IMR-90 (cell line): ENCODE data around the gene ZBTB48. TPM values are rescaled to one million over a fixed set of nuclear protein-coding genes. Genes with fewer than 3 reads are reported as not detected.
A peak's percentile ranks its signal among the peaks of the same experiment; 100 is the strongest.

Experiments used
- ATAC-seq: fragments of 200-7000 bp; cut with Tn5 transposase; 2 replicates; pipeline ENCODE4 v1.9.1; 2020; ENCODE audit warnings: low read depth, mild to moderate bottlenecking, moderate library complexity
- BruUV-seq: library from RNA; stranded (reverse); fragments of 400-500 nt; replicated peaks from 2 replicates; lab custom pipeline; 2021; lab: Mats Ljungman, UMichigan
- CTCF ChIA-PET: fragments of 300-600 bp; formaldehyde crosslinking; extraction: SDS; loops from one replicate; lab custom pipeline; 2021; ENCODE audit warnings: antibody characterized with exemption; lab: Yijun Ruan, JAX
- POLR2A ChIA-PET: fragments of 300-600 bp; sonication (Branson Sonifier 250); formaldehyde crosslinking; loops from one replicate; lab custom pipeline; 2022; ENCODE audit warnings: antibody characterized with exemption; ENCODE audit not compliant: unreplicated experiment; lab: Charles Lee
- DNase-seq: peaks from one replicate; pipeline ENCODE4 v3.0.0; 2013
- H2AFZ ChIP-seq: replicated peaks from 2 replicates; pipeline ENCODE3; 2013; ENCODE audit warnings: low read length, mild to moderate bottlenecking; ENCODE audit not compliant: poor library complexity
- H2AK5ac ChIP-seq: 2 replicates; pipeline ENCODE4 v1.6.1; 2013; ENCODE audit warnings: low read depth, low read length, inconsistent platforms
- H2AK9ac ChIP-seq: replicated peaks from 2 replicates; pipeline ENCODE3; 2013; ENCODE audit warnings: mild to moderate bottlenecking, low read depth, low read length, moderate library complexity; ENCODE audit not compliant: poor library complexity
- H2BK120ac ChIP-seq: 2 replicates; pipeline ENCODE4 v1.6.1; 2013; ENCODE audit warnings: low read depth, low read length, inconsistent platforms
- H2BK15ac ChIP-seq: 3 replicates; pipeline ENCODE4 v1.6.1; 2013; ENCODE audit warnings: low read depth, low read length, inconsistent platforms
- H2BK20ac ChIP-seq: 2 replicates; pipeline ENCODE4 v1.6.1; 2013; ENCODE audit warnings: low read depth, mild to moderate bottlenecking, inconsistent platforms, low read length, moderate library complexity
- H2BK5ac ChIP-seq: 2 replicates; pipeline ENCODE4 v1.6.1; 2013; ENCODE audit warnings: mild to moderate bottlenecking, low read depth, low read length, inconsistent platforms; ENCODE audit not compliant: poor library complexity, severe bottlenecking
- H3K14ac ChIP-seq: replicated peaks from 2 replicates; pipeline ENCODE4 v1.6.1; 2013; ENCODE audit warnings: low read depth, low read length, inconsistent platforms
- H3K18ac ChIP-seq: 2 replicates; pipeline ENCODE4 v1.6.1; 2013; ENCODE audit warnings: low read depth, low read length, control low read depth
- H3K23ac ChIP-seq: 2 replicates; pipeline ENCODE4 v1.6.1; 2013; ENCODE audit warnings: low read depth, low read length, inconsistent platforms
- H3K27ac ChIP-seq: 2 replicates; pipeline ENCODE4 v1.5.1; 2013; ENCODE audit warnings: mild to moderate bottlenecking, control low read depth, low read length; ENCODE audit not compliant: insufficient read depth
- H3K27me3 ChIP-seq: 2 replicates; pipeline ENCODE4 v1.6.1; 2013; ENCODE audit warnings: low read length; ENCODE audit not compliant: control insufficient read depth, insufficient read depth
- H3K36me3 ChIP-seq: 2 replicates; pipeline ENCODE4 v1.6.1; 2013; ENCODE audit warnings: low read length, mixed read lengths; ENCODE audit not compliant: control insufficient read depth, insufficient read depth
- H3K4ac ChIP-seq: 2 replicates; pipeline ENCODE4 v1.6.1; 2013; ENCODE audit warnings: low read depth, low read length, inconsistent platforms
- H3K4me1 ChIP-seq: 2 replicates; pipeline ENCODE4 v1.6.1; 2013; ENCODE audit warnings: low read length, mixed read lengths; ENCODE audit not compliant: control insufficient read depth, insufficient read depth
- H3K4me2 ChIP-seq: 2 replicates; pipeline ENCODE4 v1.6.1; 2013; ENCODE audit warnings: low read depth, mild to moderate bottlenecking, control low read depth, low read length, moderate library complexity
- H3K4me3 ChIP-seq: 2 replicates; pipeline ENCODE4 v1.5.1; 2013; ENCODE audit warnings: low read depth, mild to moderate bottlenecking, control low read depth, low read length, moderate library complexity; ENCODE audit not compliant: insufficient read depth
- H3K56ac ChIP-seq: 2 replicates; pipeline ENCODE4 v1.6.1; 2013; ENCODE audit warnings: low read length, inconsistent platforms; ENCODE audit not compliant: insufficient read depth; ENCODE audit errors: extremely low read depth
- H3K79me1 ChIP-seq, 2 experiments: 2 replicates each; pipeline ENCODE4 v1.6.1; 2013; ENCODE audit warnings: low read length in 2 of 2, inconsistent platforms in 1 of 2, low read depth in 1 of 2
- H3K9ac ChIP-seq: 2 replicates; pipeline ENCODE4 v1.6.1; 2013; ENCODE audit warnings: low read depth, low read length, control low read depth
- H3K9me1 ChIP-seq: 2 replicates; pipeline ENCODE4 v1.6.1; 2013; ENCODE audit warnings: low read length, inconsistent platforms; ENCODE audit not compliant: insufficient read depth
- H3K9me3 ChIP-seq: 2 replicates; pipeline ENCODE4 v1.6.1; 2013; ENCODE audit warnings: low read length; ENCODE audit not compliant: control insufficient read depth, insufficient read depth
- H4K20me1 ChIP-seq: 2 replicates; pipeline ENCODE4 v1.6.1; 2013; ENCODE audit warnings: low read length, inconsistent platforms; ENCODE audit not compliant: insufficient read depth
- H4K5ac ChIP-seq: 2 replicates; pipeline ENCODE4 v1.6.1; 2013; ENCODE audit warnings: mild to moderate bottlenecking, low read depth, low read length, control low read depth
- H4K8ac ChIP-seq, 2 experiments: 2 replicates each; pipeline ENCODE4 v1.6.1; 2013; ENCODE audit warnings: low read depth in 2 of 2, low read length in 2 of 2, control low read depth in 1 of 2, inconsistent platforms in 1 of 2
- H4K91ac ChIP-seq: 2 replicates; pipeline ENCODE4 v1.6.1; 2013; ENCODE audit warnings: low read depth, low read length, inconsistent platforms; ENCODE audit not compliant: insufficient read depth
- BHLHE40 ChIP-seq: fragments of 150-350 bp; IDR thresholded peaks from 2 replicates; pipeline ENCODE4 v1.6.1; 2016; ENCODE audit warnings: mild to moderate bottlenecking, low read depth, low read length
- CEBPB ChIP-seq: IDR thresholded peaks from 2 replicates; pipeline ENCODE4 v1.6.1; 2012; ENCODE audit warnings: low read depth, low read length, improper control_type of control experiment
- CTCF ChIP-seq: conservative IDR thresholded peaks from 2 replicates; pipeline ENCODE4 v1.5.1; 2012; ENCODE audit warnings: mild to moderate bottlenecking, low read depth, low read length, improper control_type of control experiment
- ELK1 ChIP-seq: fragments of 150-350 bp; IDR thresholded peaks from 2 replicates; pipeline ENCODE4 v1.6.1; 2016; ENCODE audit warnings: low read depth, mild to moderate bottlenecking, low read length, moderate library complexity, borderline replicate concordance
- FOS ChIP-seq: fragments of 150-350 bp; IDR thresholded peaks from 2 replicates; pipeline ENCODE4 v1.6.1; 2016; ENCODE audit warnings: low read depth, low read length
- MAFK ChIP-seq: IDR thresholded peaks from 2 replicates; pipeline ENCODE4 v1.6.1; 2012; ENCODE audit warnings: low read depth, low read length, improper control_type of control experiment
- MXI1 ChIP-seq: IDR thresholded peaks from 2 replicates; pipeline ENCODE4 v1.6.1; 2012; ENCODE audit warnings: low read depth, mild to moderate bottlenecking, low read length, moderate library complexity, borderline replicate concordance
- NFE2L2 ChIP-seq: fragments of 150-350 bp; IDR thresholded peaks from 2 replicates; pipeline ENCODE4 v1.6.1; 2016; ENCODE audit warnings: low read depth, mild to moderate bottlenecking, low read length
- POLR2A ChIP-seq: IDR thresholded peaks from 2 replicates; pipeline ENCODE4 v1.6.1; 2012; ENCODE audit warnings: mild to moderate bottlenecking, low read depth, low read length
- RAD21 ChIP-seq: IDR thresholded peaks from 2 replicates; pipeline ENCODE4 v1.6.1; 2012; ENCODE audit warnings: low read length, improper control_type of control experiment
- RFX5 ChIP-seq: IDR thresholded peaks from 2 replicates; pipeline ENCODE4 v1.8.0; 2012; ENCODE audit warnings: low read depth, mild to moderate bottlenecking, low read length, moderate library complexity
- SMC3 ChIP-seq: fragments of 150-350 bp; IDR thresholded peaks from 2 replicates; pipeline ENCODE4 v1.6.1; 2016; ENCODE audit warnings: low read depth, mild to moderate bottlenecking, antibody characterized with exemption, low read length, moderate library complexity
- USF2 ChIP-seq: fragments of 150-350 bp; IDR thresholded peaks from 2 replicates; pipeline ENCODE4 v1.6.1; 2017; ENCODE audit warnings: mild to moderate bottlenecking, antibody characterized with exemption, low read length, low read depth
- WGBS, 2 experiments: methylation state at CpG; one replicate each; pipeline versions ENCODE4 v1.1.5 to v1.1.7; 2013; ENCODE audit warnings: missing lambda C conversion rate in 2 of 2; ENCODE audit not compliant: insufficient read length in 1 of 2; ENCODE audit errors: extremely low coverage in 2 of 2; 5-methylcytosine and 5-hydroxymethylcytosine counted together
- dilution Hi-C: fragments of 300-500 bp; cut with HindIII; formaldehyde crosslinking; loops from one replicate; pipeline ENCODE4 v1.14.3; 2018; ENCODE audit warnings: low sequenced_read_pairs; ENCODE audit not compliant: unreplicated experiment
- in situ Hi-C: fragments of 300-500 bp; cut with MboI; formaldehyde crosslinking; loops from 3 replicates; pipeline ENCODE4 v1.14.3; 2019; ENCODE audit warnings: low sequenced_read_pairs, inconsistent platforms, mixed read lengths
- intact Hi-C: fragments of 100-400 bp; cut with micrococcal nuclease; formaldehyde crosslinking; loops from 2 replicates; pipeline ENCODE4 v1.10.0; 2022
- polyA plus RNA-seq, 3 experiments: library from polyadenylated mRNA; depleted of rRNA; stranded (reverse); fragments of >200 nt; gene quantifications; 2 replicates each; pipeline ENCODE4 v1.2.3, GENCODE V29; 2012; ENCODE audit warnings: low replicate concordance in 1 of 3
- total RNA-seq: library from RNA; depleted of rRNA; stranded (reverse); fragments of >200 nt; gene quantifications from 2 replicates; pipeline ENCODE4 v1.2.3, GENCODE V29; 2012

Gene ZBTB48
- total and polyA plus RNA-seq, 2 of the 4 experiments (the other 2 are of a cell fraction), result 9.3 to 17.5 TPM

DNA sequence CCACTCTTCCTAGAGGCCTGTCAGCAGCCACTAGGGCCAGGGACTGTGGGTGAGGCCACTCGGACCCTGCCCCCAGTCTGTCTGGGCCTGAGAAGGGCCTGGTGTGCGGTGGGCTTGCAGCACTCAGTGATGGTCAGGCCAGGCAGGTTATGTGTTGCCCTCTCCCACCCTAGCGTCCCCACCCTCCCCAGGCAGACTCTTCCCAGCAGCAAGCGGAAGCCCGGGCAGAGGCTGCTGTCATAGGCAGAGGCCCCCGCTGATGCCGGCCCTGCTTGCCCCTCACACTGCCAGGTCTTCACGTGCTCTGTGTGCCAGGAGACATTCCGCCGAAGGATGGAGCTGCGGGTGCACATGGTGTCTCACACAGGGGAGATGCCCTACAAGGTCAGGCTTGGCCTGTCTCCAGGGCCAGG lies 6.6 kb downstream of the ZBTB48 start:
- no peaks in the 10 kb centered on the region for H3K4me1 ChIP-seq
- H4K8ac ChIP-seq, result no peak overlapping the region
- peaks cover 11% of the 10 kb centered on the region; the same call in 1 of the 2 replicates for H3K9me1 ChIP-seq
- no peak overlapping the region for H2AK5ac ChIP-seq
- peak overlapping the region; percentile 43 for H2AFZ ChIP-seq
- H3K9me3 ChIP-seq, result no peaks in the 10 kb centered on the region
- dilution Hi-C loops (no loop called here), in situ Hi-C loops (no loop called here), intact Hi-C loops (no loop called here)
- no peaks in the 10 kb centered on the region for H3K27me3 ChIP-seq
- no peak overlapping the region for H3K56ac ChIP-seq
- H4K20me1 ChIP-seq, result peaks cover 42% of the 10 kb centered on the region
- H2AK9ac ChIP-seq, result no peak overlapping the region
- DNase-seq, result no peak
- 92% methylated on average over 2 of the region's 11 CpGs; no CpG with 5 or more reads in 1 of the 2 experiments for WGBS, 2 experiments
- H3K4me3 ChIP-seq, result no peak overlapping the region
- no peak for TF ChIP-seq RFX5
- TF ChIP-seq FOS, result no peak
- TF ChIP-seq CEBPB, result no peak
- no peak for TF ChIP-seq RAD21
- no peak for TF ChIP-seq ELK1
- TF ChIP-seq USF2, result no peak
- no peak for TF ChIP-seq MAFK
- no peak for TF ChIP-seq MXI1
- TF ChIP-seq BHLHE40, result no peak
- no peak for TF ChIP-seq NFE2L2
- TF ChIP-seq POLR2A, result no peak
- no peak for TF ChIP-seq SMC3
- TF ChIP-seq CTCF, result no peak
- no peak overlapping the region for H3K14ac ChIP-seq
- H3K9ac ChIP-seq, result no peak overlapping the region
- no peak for ATAC-seq
- H3K4me2 ChIP-seq, result no peak overlapping the region
- ChIA-PET CTCF (no interaction called here), POLR2A (no interaction called here)
- H3K4ac ChIP-seq, result no peak overlapping the region
- no peak overlapping the region for H3K27ac ChIP-seq
- H3K79me1 ChIP-seq, result peaks cover 9 to 54% of the 10 kb centered on the region in 2 experiments
- no peak overlapping the region for H2BK5ac ChIP-seq
- no peak overlapping the region for H3K23ac ChIP-seq
- H4K91ac ChIP-seq, result no peak overlapping the region
- BruUV-seq, result no TSS peak
- H3K18ac ChIP-seq, result no peak overlapping the region
- no peak overlapping the region for H2BK120ac ChIP-seq
- peaks cover 43% of the 10 kb centered on the region for H3K36me3 ChIP-seq
- H2BK15ac ChIP-seq, result no peak overlapping the region
- H4K5ac ChIP-seq, result no peak overlapping the region
- H2BK20ac ChIP-seq, result no peak overlapping the region
